HG03045 (cell line): ENCODE measurements around the gene ATP10A.
"Not testable (repeated sequence)": the region's sequence is repeated elsewhere in the genome, so short reads cannot be mapped to it uniquely, and the experiment has no call there.

Experiments used
- ATAC-seq: cut with Tn5 transposase; IDR thresholded peaks from one replicate; pipeline ENCODE4 v1.9.1; 2021; ENCODE audit warnings: mild to moderate bottlenecking, moderate library complexity; ENCODE audit not compliant: unreplicated experiment

Gene ATP10A

GRCh38 chr15:25883463-25884259, 20.5 kb upstream of the ATP10A start:
- no peak for ATAC-seq

GRCh38 chr15:25882466-25882865, 19.3 kb upstream of the ATP10A start:
- no peak for ATAC-seq

- not testable (repeated sequence) for ATAC-seq
Measured at GRCh38 chr15:25880877-25881276, 17.8 kb upstream of the ATP10A start.

- no peak for ATAC-seq
Measured at GRCh38 chr15:25880411-25880810, 17.3 kb upstream of the ATP10A start.

- ATAC-seq, result no peak
Measured at GRCh38 chr15:25879438-25879837, 16.3 kb upstream of the ATP10A start.

- no peak for ATAC-seq
Measured at GRCh38 chr15:25877681-25878080, 14.6 kb upstream of the ATP10A start.

- ATAC-seq, result no peak
Measured at GRCh38 chr15:25876231-25877140, 13.4 kb upstream of the ATP10A start.

GRCh38 chr15:25875566-25875965, 12.4 kb upstream of the ATP10A start:
- ATAC-seq, result no peak

- ATAC-seq, result no peak
Measured at GRCh38 chr15:25874379-25874778, 11.3 kb upstream of the ATP10A start.

GRCh38 chr15:25871403-25871802, 8.3 kb upstream of the ATP10A start:
- no peak for ATAC-seq

GRCh38 chr15:25870938-25871337, 7.8 kb upstream of the ATP10A start:
- ATAC-seq, result no peak

- no peak for ATAC-seq
Measured at GRCh38 chr15:25869701-25870100, 6.6 kb upstream of the ATP10A start.

- no peak for ATAC-seq
Measured at GRCh38 chr15:25866874-25867273, 3.7 kb upstream of the ATP10A start.

- ATAC-seq, result no peak
Measured at GRCh38 chr15:25866251-25866650, 3.1 kb upstream of the ATP10A start.

GRCh38 chr15:25864966-25865365, 1.8 kb upstream of the ATP10A start:
- no peak for ATAC-seq

GRCh38 chr15:25863968-25864580, 947 bp upstream of the ATP10A start:
- ATAC-seq, result no peak

- ATAC-seq, result no peak
Measured at GRCh38 chr15:25862472-25863110, 536 bp downstream of the ATP10A start.

- ATAC-seq, result no peak
Measured at GRCh38 chr15:25862071-25862471, 1.1 kb downstream of the ATP10A start.

- no peak for ATAC-seq
Measured at GRCh38 chr15:25860885-25861866, 2.0 kb downstream of the ATP10A start.
